K562 (cell line): Measurements from ENCODE around the gene DDIT3. TPM values are rescaled to one million over a fixed set of nuclear protein-coding genes. Genes with fewer than 3 reads are reported as not detected.

Experiments
- ARID2 ChIP-seq: fragments of 450-650 bp; IDR thresholded peaks from 2 replicates; pipeline ENCODE4 v1.6.1; 2017; ENCODE audit warnings: antibody characterized with exemption, mild to moderate bottlenecking
- BRD9 ChIP-seq: fragments of 450-650 bp; IDR thresholded peaks from 2 replicates; pipeline ENCODE4 v1.6.1; 2018; ENCODE audit warnings: low read depth; ENCODE audit not compliant: partially characterized antibody
- CBFA2T2 ChIP-seq: fragments of 450-650 bp; conservative IDR thresholded peaks from 2 replicates; pipeline ENCODE4 v1.6.1; 2017; ENCODE audit warnings: mild to moderate bottlenecking
- DLX4 ChIP-seq: fragments of 250-450 bp; sonication (Bioruptor Pico); IDR thresholded peaks from 2 replicates; pipeline ENCODE4 v1.6.1; 2021; ENCODE audit warnings: mild to moderate bottlenecking
- DPF2 ChIP-seq: fragments of 450-650 bp; IDR thresholded peaks from 2 replicates; pipeline ENCODE4 v1.6.1; 2016
- FOXK2 ChIP-seq, 2 experiments: fragments of 450-650 bp; IDR thresholded peaks in 1 of 2; conservative IDR thresholded peaks in 1 of 2; 2 replicates each; pipeline ENCODE4 v1.6.1; 2016; ENCODE audit warnings: low read depth in 2 of 2, mild to moderate bottlenecking in 1 of 2
- HDGF ChIP-seq: fragments of 450-650 bp; IDR thresholded peaks from 2 replicates; pipeline ENCODE4 v1.6.1; 2016
- HIVEP1 ChIP-seq: fragments of 250-450 bp; sonication (Bioruptor Pico); IDR thresholded peaks from 2 replicates; pipeline ENCODE4 v1.4.0; 2020; ENCODE audit warnings: mild to moderate bottlenecking
- LARP7 ChIP-seq: fragments of 450-650 bp; IDR thresholded peaks from 2 replicates; pipeline ENCODE4 v1.6.1; 2016
- MXI1 ChIP-seq: IDR thresholded peaks from 2 replicates; pipeline ENCODE4 v1.6.1; 2011; ENCODE audit warnings: low read depth, mild to moderate bottlenecking, improper control_type of control experiment, low read length
- NCOA4 ChIP-seq: fragments of 450-650 bp; IDR thresholded peaks from 2 replicates; pipeline ENCODE4 v1.6.1; 2018; ENCODE audit warnings: mild to moderate bottlenecking; ENCODE audit not compliant: partially characterized antibody
- PCBP1 ChIP-seq: fragments of 200-400 bp; formaldehyde crosslinking; IDR thresholded peaks from 2 replicates; pipeline ENCODE4 v1.6.1; 2018; ENCODE audit warnings: mild to moderate bottlenecking, low read depth, low read length; ENCODE audit not compliant: poor library complexity, severe bottlenecking
- PHB2 ChIP-seq: fragments of 450-650 bp; IDR thresholded peaks from 2 replicates; pipeline ENCODE4 v1.6.1; 2017; ENCODE audit warnings: low read depth
- POLR2H ChIP-seq: IDR thresholded peaks from 2 replicates; pipeline ENCODE4 v1.6.1; 2016; ENCODE audit warnings: missing genetic modification characterization, low read depth, mild to moderate bottlenecking, control low read depth, missing compliant biosample characterization, moderate library complexity
- SIN3A ChIP-seq, 2 experiments: fragments of 150-350 bp in 1 of 2; IDR thresholded peaks; 2 replicates each; pipeline ENCODE4 v1.6.1; 2011 to 2016; ENCODE audit warnings: borderline replicate concordance in 2 of 2, low read depth in 2 of 2, low read length in 2 of 2, mild to moderate bottlenecking in 2 of 2, moderate library complexity in 2 of 2; ENCODE audit not compliant: control insufficient read depth in 1 of 2
- TAF15 ChIP-seq: fragments of 200-400 bp; formaldehyde crosslinking; IDR thresholded peaks from 2 replicates; pipeline ENCODE4 v1.6.1; 2017; ENCODE audit warnings: mild to moderate bottlenecking, low read depth, low read length, moderate library complexity
- TFAP4 ChIP-seq: sonication (generic); formaldehyde crosslinking; IDR thresholded peaks from 2 replicates; pipeline ENCODE4 v1.8.0; 2022; ENCODE audit warnings: missing genetic modification reagents, mild to moderate bottlenecking, moderate library complexity, borderline replicate concordance
- TOE1 ChIP-seq, 2 experiments: fragments of 450-650 bp in 1 of 2; sonication (generic) in 1 of 2; formaldehyde crosslinking in 1 of 2; IDR thresholded peaks; 2 replicates each; pipeline versions ENCODE4 v1.7.1 to v1.8.0; 2016 to 2022; ENCODE audit warnings: borderline replicate concordance in 2 of 2, mild to moderate bottlenecking in 2 of 2, antibody characterized with exemption in 1 of 2, inconsistent platforms in 1 of 2, low read depth in 1 of 2, missing genetic modification reagents in 1 of 2, moderate library complexity in 1 of 2
- polyA plus RNA-seq, 8 experiments: library from polyadenylated mRNA; depleted of rRNA in 4 of 8; stranded (reverse) in 5 of 8; unstranded in 3 of 8; fragments of >200 nt; fragmentation: Nextera tagmentation in 2 of 8; fragmentation: Illumina TruSeq in 1 of 8; extraction: Ambion mirVana in 2 of 8; extraction: Trizol in 1 of 8; gene quantifications; 2 replicates each; pipeline versions ENCODE4 v1.2.1 to v1.2.3, GENCODE V29; 2011 to 2014; ENCODE audit warnings: inconsistent platforms in 1 of 8, missing spikeins in 1 of 8
- total RNA-seq, 7 experiments: library from RNA; depleted of rRNA in 6 of 7; stranded (reverse); fragments of >200 nt in 6 of 7; fragmentation: Illumina TruSeq in 2 of 7; extraction: Trizol in 2 of 7; gene quantifications; 2 replicates each; pipeline versions ENCODE4 v1.2.1 to v1.2.3, GENCODE V29; 2011 to 2021; ENCODE audit warnings: low replicate concordance in 1 of 7
- TF ChIP-seq, protein P1 (sequence below): IDR thresholded peaks from 2 replicates; pipeline ENCODE4 v1.6.1; 2016; ENCODE audit warnings: missing genetic modification characterization, missing compliant biosample characterization
- TF ChIP-seq, protein P2 (sequence below): fragments of 450-650 bp; IDR thresholded peaks from 2 replicates; pipeline ENCODE4 v1.7.0; 2016; ENCODE audit warnings: borderline replicate concordance

Gene DDIT3
- total and polyA plus RNA-seq, 9 of the 15 experiments (the other 6 are each of a cell fraction or from before 2014, with no cell fraction given) = 59.1 to 272 (median 89.9) TPM

DNA sequence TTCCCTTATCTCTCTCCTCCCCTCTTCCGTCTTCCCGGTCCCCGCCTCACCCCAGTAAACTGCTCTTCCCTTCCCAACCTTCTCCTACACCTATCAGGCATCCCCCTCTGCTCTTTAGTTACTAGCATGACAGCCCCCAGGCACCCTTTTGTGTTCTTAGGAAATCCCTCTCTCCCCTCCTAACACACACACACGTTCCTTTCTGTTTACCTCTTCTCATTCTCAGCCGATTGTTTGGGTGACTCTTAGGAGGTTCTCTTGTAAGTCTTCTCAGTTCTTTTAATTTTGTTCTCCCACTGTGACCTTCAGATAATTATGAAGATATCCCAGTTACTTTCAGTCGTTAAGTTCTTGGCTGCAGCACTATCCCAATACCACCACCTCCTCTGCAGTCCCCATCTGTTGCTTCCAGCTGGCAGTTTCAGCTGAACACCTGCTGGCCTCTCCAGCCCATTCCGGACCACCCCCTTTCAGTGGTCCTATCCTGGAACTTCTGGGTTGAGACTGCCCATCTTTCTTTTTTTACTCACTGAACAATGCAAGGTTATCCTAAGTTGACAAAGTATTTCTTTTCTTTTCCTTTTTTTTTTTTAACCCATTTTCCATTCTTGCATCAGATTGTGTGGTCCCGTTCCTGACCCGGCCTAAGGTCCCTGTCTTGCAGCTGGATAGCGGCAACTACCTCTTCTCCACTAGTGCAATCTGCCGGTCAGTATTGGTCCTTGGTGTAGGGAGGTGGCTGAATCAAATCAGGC, 31.7 kb downstream of the DDIT3 start (continued):
- peak; percentile 58; the same call in 1 of the 2 replicates for TF ChIP-seq PHB2
- peak in 1 of 2 experiments; percentile 79; a peak in 1 of 4 replicates for TF ChIP-seq SIN3A (IDR thresholded peaks at IDR 0.05; ENCODE audit: borderline replicate concordance in 2 of 2, control insufficient read depth in 1 of 2, low read depth in 2 of 2, low read length in 2 of 2)
- 0 out of 2 replicates have a peak, but pooled peaks have one; percentile 14 for TF ChIP-seq CBFA2T2
- TF ChIP-seq PCBP1 = no peak
- TF ChIP-seq, protein P1, sequence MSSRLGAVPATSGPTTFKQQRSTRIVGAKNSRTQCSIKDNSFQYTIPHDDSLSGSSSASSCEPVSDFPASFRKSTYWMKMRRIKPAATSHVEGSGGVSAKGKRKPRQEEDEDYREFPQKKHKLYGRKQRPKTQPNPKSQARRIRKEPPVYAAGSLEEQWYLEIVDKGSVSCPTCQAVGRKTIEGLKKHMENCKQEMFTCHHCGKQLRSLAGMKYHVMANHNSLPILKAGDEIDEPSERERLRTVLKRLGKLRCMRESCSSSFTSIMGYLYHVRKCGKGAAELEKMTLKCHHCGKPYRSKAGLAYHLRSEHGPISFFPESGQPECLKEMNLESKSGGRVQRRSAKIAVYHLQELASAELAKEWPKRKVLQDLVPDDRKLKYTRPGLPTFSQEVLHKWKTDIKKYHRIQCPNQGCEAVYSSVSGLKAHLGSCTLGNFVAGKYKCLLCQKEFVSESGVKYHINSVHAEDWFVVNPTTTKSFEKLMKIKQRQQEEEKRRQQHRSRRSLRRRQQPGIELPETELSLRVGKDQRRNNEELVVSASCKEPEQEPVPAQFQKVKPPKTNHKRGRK (tag) = peak; percentile 46; the same call in 1 of the 2 replicates
- TF ChIP-seq FOXK2 (conservative IDR thresholded peaks at IDR 0.05 in 1 of 2, IDR thresholded peaks at IDR 0.05 in 1 of 2; ENCODE audit: low read depth in 2 of 2) = 0 out of 4 replicates have a peak, but pooled peaks of 1 of the 2 experiments have one; percentile 38
- peak; percentile 29 for TF ChIP-seq BRD9
- no peak for TF ChIP-seq DLX4 (CRISPR knock-in tag)
- TF ChIP-seq HIVEP1 (CRISPR knock-in tag) = no peak
- TF ChIP-seq LARP7 = peak; percentile 92; the same call in 1 of the 2 replicates
- 0 out of 2 replicates have a peak, but pooled peaks have one; percentile 35 for TF ChIP-seq DPF2
- TF ChIP-seq TOE1 (IDR thresholded peaks at IDR 0.05; ENCODE audit: borderline replicate concordance) = 0 out of 2 replicates have a peak, but pooled peaks have one; percentile 52
- TF ChIP-seq TOE1 (CRISPR knock-in tag; IDR thresholded peaks at IDR 0.05; ENCODE audit: borderline replicate concordance, low read depth) = no peak
- TF ChIP-seq HDGF = 0 out of 2 replicates have a peak, but pooled peaks have one; percentile 69
- peak; percentile 59; the same call in 1 of the 2 replicates for TF ChIP-seq TFAP4 (CRISPR knock-in tag)
- TF ChIP-seq, protein P2, sequence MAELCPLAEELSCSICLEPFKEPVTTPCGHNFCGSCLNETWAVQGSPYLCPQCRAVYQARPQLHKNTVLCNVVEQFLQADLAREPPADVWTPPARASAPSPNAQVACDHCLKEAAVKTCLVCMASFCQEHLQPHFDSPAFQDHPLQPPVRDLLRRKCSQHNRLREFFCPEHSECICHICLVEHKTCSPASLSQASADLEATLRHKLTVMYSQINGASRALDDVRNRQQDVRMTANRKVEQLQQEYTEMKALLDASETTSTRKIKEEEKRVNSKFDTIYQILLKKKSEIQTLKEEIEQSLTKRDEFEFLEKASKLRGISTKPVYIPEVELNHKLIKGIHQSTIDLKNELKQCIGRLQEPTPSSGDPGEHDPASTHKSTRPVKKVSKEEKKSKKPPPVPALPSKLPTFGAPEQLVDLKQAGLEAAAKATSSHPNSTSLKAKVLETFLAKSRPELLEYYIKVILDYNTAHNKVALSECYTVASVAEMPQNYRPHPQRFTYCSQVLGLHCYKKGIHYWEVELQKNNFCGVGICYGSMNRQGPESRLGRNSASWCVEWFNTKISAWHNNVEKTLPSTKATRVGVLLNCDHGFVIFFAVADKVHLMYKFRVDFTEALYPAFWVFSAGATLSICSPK = peak; percentile 96; the same call in 1 of the 2 replicates
- no peak for TF ChIP-seq MXI1
- peak; percentile 74 for TF ChIP-seq NCOA4
- no peak for TF ChIP-seq TAF15
- TF ChIP-seq POLR2H (tag) = peak; percentile 38; the same call in 1 of the 2 replicates
- 0 out of 2 replicates have a peak, but pooled peaks have one; percentile 11 for TF ChIP-seq ARID2
